Epithelial cell of umbilical artery (primary cell): ENCODE measurements around the gene NCOA7. TPM values are rescaled to one million over a fixed set of nuclear protein-coding genes. Genes with fewer than 3 reads are reported as not detected.

Source experiments
- total RNA-seq: library from RNA; depleted of rRNA; stranded (reverse); fragments of >200 nt; gene quantifications from 2 replicates; pipeline ENCODE4 v1.2.3, GENCODE V29; 2014

The NCOA7 gene
- 61.1 and 73.3 TPM in 2 replicates for total RNA-seq

GRCh38 chr6:125790358-125791150 is at the start of gene NCOA7:
Gene NCOA7 (plus strand): TSS chr6:125790960. CDS start chr6:125815355, 24,395 bp downstream.

GRCh38 chr6:125749173-125749864 is 41.4 kb upstream of the NCOA7 start, which contains the start of gene HEY2:
Gene HEY2 (plus strand): TSS chr6:125749632. CDS start chr6:125749777, 145 bp downstream.

GRCh38 chr6:125956506-125957390 is 166.0 kb downstream of the NCOA7 start, which contains the start of gene HINT3:
Gene HINT3 (plus strand): TSS chr6:125956770. CDS start chr6:125956978, 208 bp downstream.

Other genes starting within 250 kb of the NCOA7 start
- gene HEY2, start 41.3 kb upstream of the NCOA7 start, total RNA-seq, result 10.5 and 15.3 TPM in 2 replicates
- 19.5 and 31.3 TPM in 2 replicates for gene HINT3, start 165.8 kb downstream of the NCOA7 start, total RNA-seq
- 17.2 and 20.8 TPM in 2 replicates for gene TRMT11, start 195.6 kb downstream of the NCOA7 start, total RNA-seq